ENCODE measurements around the gene FBN2. TPM values are rescaled to one million over a fixed set of nuclear protein-coding genes. Genes with fewer than 3 reads are reported as not detected.

FBN2 gene
- total and polyA plus RNA-seq, 2 donors (not counting 1 experiment from before 2014, with no cell fraction given) = 43.1 to 80.1 TPM

GRCh38 chr5:128519827-128520226, 18.2 kb downstream of the FBN2 start:
- no peak overlapping the region for H3K9ac ChIP-seq (ENCODE audit: insufficient read depth, low read length)
- H3K79me2 ChIP-seq (ENCODE audit: control insufficient read depth, insufficient read depth, low read length) = no peaks in the 10 kb centered on the region
- H2AFZ ChIP-seq (ENCODE audit: low read length) = no peak overlapping the region
- H3K9me3 ChIP-seq (ENCODE audit: control insufficient read depth, insufficient read depth, low read depth, low read length) = no peaks in the 10 kb centered on the region
- no peak overlapping the region for H3K27ac ChIP-seq (ENCODE audit: insufficient read depth, low read length)
- H3K4me3 ChIP-seq (replicated peaks in 1 of 4; ENCODE audit: control extremely low read depth in 1 of 4, insufficient read depth in 1 of 4, low read depth in 3 of 4, low read length in 4 of 4) = no peak overlapping the region
- no peak for TF ChIP-seq EZH2 (IDR thresholded peaks at IDR 0.05; ENCODE audit: low read length, missing control alignments)
- TF ChIP-seq CTCF (conservative IDR thresholded peaks at IDR 0.05 in 1 of 2, IDR thresholded peaks at IDR 0.05 in 1 of 2; ENCODE audit: low read depth in 1 of 2, low read length in 2 of 2) = no peak
- DNase-seq (ENCODE audit: low read depth in 2 of 2) = no peak
- H4K20me1 ChIP-seq (ENCODE audit: control insufficient read depth, extremely low read depth, insufficient read depth, low read length) = no peaks in the 10 kb centered on the region
- no peaks in the 10 kb centered on the region for H3K4me1 ChIP-seq (ENCODE audit: control insufficient read depth, extremely low read depth, insufficient read depth, low read length)
- H3K27me3 ChIP-seq (ENCODE audit: control insufficient read depth, insufficient read depth, low read length) = no peaks in the 10 kb centered on the region
- H3K36me3 ChIP-seq (ENCODE audit: control insufficient read depth, insufficient read depth, low read length) = no peaks in the 10 kb centered on the region
- no peak overlapping the region for H3K4me2 ChIP-seq (ENCODE audit: extremely low read depth, insufficient read depth, low read length)

GRCh38 chr5:128516978-128517377, 21.1 kb downstream of the FBN2 start:
- Histone ChIP-seq H3K9me3 (ENCODE audit: control insufficient read depth, insufficient read depth, low read depth, low read length) (no peaks in the 10 kb centered on the region), H4K20me1 (ENCODE audit: control insufficient read depth, extremely low read depth, insufficient read depth, low read length) (no peaks in the 10 kb centered on the region), H3K27ac (ENCODE audit: insufficient read depth, low read length) (no peak overlapping the region), H3K9ac (ENCODE audit: insufficient read depth, low read length) (no peak overlapping the region), H3K27me3 (ENCODE audit: control insufficient read depth, insufficient read depth, low read length) (no peaks in the 10 kb centered on the region), H3K79me2 (ENCODE audit: control insufficient read depth, insufficient read depth, low read length) (no peaks in the 10 kb centered on the region), H3K4me3 (replicated peaks in 1 of 4; ENCODE audit: control extremely low read depth in 1 of 4, insufficient read depth in 1 of 4, low read depth in 3 of 4, low read length in 4 of 4) (no peak overlapping the region), H3K4me2 (ENCODE audit: extremely low read depth, insufficient read depth, low read length) (no peak overlapping the region), H2AFZ (ENCODE audit: low read length) (no peak overlapping the region), H3K36me3 (ENCODE audit: control insufficient read depth, insufficient read depth, low read length) (no peaks in the 10 kb centered on the region), H3K4me1 (ENCODE audit: control insufficient read depth, extremely low read depth, insufficient read depth, low read length) (no peaks in the 10 kb centered on the region)
- TF ChIP-seq CTCF (conservative IDR thresholded peaks at IDR 0.05 in 1 of 2, IDR thresholded peaks at IDR 0.05 in 1 of 2; ENCODE audit: low read depth in 1 of 2, low read length in 2 of 2) = no peak
- TF ChIP-seq EZH2 (IDR thresholded peaks at IDR 0.05; ENCODE audit: low read length, missing control alignments) = no peak
- no peak for DNase-seq (ENCODE audit: low read depth in 2 of 2)

- Histone ChIP-seq H3K4me1 (ENCODE audit: control insufficient read depth, extremely low read depth, insufficient read depth, low read length) (no peaks in the 10 kb centered on the region), H3K9ac (ENCODE audit: insufficient read depth, low read length) (no peak overlapping the region), H3K9me3 (ENCODE audit: control insufficient read depth, insufficient read depth, low read depth, low read length) (no peaks in the 10 kb centered on the region), H3K27ac (ENCODE audit: insufficient read depth, low read length) (no peak overlapping the region), H4K20me1 (ENCODE audit: control insufficient read depth, extremely low read depth, insufficient read depth, low read length) (no peaks in the 10 kb centered on the region), H3K36me3 (ENCODE audit: control insufficient read depth, insufficient read depth, low read length) (no peaks in the 10 kb centered on the region), H3K27me3 (ENCODE audit: control insufficient read depth, insufficient read depth, low read length) (no peaks in the 10 kb centered on the region), H3K4me3 (replicated peaks in 1 of 4; ENCODE audit: control extremely low read depth in 1 of 4, insufficient read depth in 1 of 4, low read depth in 3 of 4, low read length in 4 of 4) (no peak overlapping the region), H3K79me2 (ENCODE audit: control insufficient read depth, insufficient read depth, low read length) (no peaks in the 10 kb centered on the region), H3K4me2 (ENCODE audit: extremely low read depth, insufficient read depth, low read length) (no peak overlapping the region), H2AFZ (ENCODE audit: low read length) (no peak overlapping the region)
- peak in 1 of 2 donors; percentile 19 for DNase-seq (ENCODE audit: low read depth in 2 of 2)
- TF ChIP-seq CTCF (conservative IDR thresholded peaks at IDR 0.05 in 1 of 2, IDR thresholded peaks at IDR 0.05 in 1 of 2; ENCODE audit: low read depth in 1 of 2, low read length in 2 of 2) (no peak), EZH2 (IDR thresholded peaks at IDR 0.05; ENCODE audit: low read length, missing control alignments) (no peak)
Observed at GRCh38 chr5:128513806-128514205, 24.2 kb downstream of the FBN2 start.

Measured in fibroblast of lung (primary cell).